Stimulated activated CD8-positive, alpha-beta memory T cell treated with anti-CD3 and anti-CD28 coated beads, Interleukin-7, amount 100 ng/mL, for 24 hours (primary cell): ENCODE results near the gene ZBED6.
A peak's percentile ranks its signal among the peaks of the same experiment; 100 is the strongest.
"Not testable (repeated sequence)": the region's sequence is repeated elsewhere in the genome, so short reads cannot be mapped to it uniquely, and the experiment has no call there.

Experiments
- DNase-seq: peaks from one replicate; pipeline ENCODE4 v3.0.0-alpha.2; 2020; ENCODE audit warnings: low read depth

The ZBED6 gene, protein sequence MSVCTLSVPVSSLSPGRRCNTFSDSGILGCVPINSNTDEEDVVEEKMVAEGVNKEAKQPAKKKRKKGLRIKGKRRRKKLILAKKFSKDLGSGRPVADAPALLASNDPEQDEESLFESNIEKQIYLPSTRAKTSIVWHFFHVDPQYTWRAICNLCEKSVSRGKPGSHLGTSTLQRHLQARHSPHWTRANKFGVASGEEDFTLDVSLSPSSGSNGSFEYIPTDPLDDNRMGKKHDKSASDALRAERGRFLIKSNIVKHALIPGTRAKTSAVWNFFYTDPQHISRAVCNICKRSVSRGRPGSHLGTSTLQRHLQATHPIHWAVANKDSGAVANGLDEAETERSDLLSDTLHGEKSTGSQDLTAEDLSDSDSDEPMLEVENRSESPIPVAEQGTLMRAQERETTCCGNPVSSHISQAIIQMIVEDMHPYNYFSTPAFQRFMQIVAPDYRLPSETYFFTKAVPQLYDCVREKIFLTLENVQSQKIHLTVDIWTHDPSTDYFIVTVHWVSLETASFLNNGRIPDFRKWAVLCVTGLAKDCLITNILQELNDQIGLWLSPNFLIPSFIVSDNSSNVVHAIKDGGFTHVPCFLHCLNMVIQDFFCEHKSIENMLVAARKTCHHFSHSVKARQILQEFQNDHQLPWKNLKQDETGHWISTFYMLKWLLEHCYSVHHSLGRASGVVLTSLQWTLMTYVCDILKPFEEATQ (N-terminal part only)

DNA sequence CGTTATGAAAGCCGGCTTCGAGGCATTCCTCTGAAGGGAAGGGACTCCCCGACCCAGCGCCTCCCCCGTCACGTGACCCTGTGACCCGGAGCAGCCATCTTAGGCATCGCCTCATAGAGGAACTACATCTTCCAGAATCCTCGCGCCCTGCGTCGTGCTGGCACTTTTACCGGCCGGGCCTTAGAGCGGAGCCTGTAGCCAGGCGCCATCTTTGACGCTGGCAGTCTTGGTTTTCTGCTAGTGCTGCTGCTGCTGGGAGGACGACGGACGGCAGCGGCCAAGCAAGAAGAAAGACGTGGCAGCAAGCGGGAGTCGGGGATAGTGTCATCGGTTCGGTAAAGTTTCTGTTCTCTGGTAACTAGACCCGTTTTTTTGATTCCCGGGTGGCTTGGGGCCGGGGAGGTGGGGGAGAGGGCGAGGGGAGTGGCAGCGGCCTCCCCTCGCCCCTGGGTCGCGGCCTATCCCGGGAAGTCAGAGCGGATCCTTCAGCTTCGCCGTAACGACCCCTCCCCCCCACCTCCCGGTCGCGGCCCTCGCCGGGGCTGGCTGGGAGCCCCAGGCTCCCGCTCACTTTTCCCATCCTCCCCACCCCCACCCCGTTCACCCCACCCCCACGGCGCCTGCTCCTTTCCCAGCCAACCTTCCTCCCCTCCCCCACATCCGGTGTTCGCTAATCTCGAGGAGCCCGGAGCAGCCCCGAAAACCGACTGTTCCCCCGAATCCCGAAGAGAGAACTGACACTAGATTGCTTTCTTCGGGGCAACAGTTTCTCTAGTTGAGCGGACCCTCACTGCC is at the start of gene ZBED6, which contains the start of gene ZC3H11A:
TSS of gene ZBED6 (plus strand) at position 183 of the 795 bp plus-strand sequence. CDS start 1,900 bp downstream, outside the sequence.
TSS of gene ZC3H11A (plus strand) at position 183 of the 795 bp plus-strand sequence. CDS start 21,448 bp downstream, outside the sequence.
- DNase-seq: peak; percentile 94

DNA sequence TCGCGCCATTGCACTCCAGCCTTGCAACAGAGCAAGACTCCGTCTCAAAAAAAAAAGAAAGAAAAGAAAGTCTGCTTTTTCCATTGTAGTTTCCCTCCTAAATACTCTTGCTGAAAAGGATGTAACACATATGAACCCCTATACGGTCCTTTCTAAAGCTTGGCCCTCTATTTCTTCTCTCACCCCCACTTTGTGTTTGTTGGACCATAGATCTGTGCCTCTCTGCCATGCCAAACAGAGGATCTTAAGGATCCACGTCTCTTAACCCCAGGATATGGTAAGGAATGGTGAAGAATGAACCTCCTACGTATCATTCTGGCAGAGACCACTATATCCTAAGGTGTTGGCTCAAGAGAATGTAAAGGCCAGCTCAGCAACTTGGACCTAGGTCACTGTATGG is 49.1 kb upstream of the ZBED6 start:
- DNase-seq: no peak

DNA sequence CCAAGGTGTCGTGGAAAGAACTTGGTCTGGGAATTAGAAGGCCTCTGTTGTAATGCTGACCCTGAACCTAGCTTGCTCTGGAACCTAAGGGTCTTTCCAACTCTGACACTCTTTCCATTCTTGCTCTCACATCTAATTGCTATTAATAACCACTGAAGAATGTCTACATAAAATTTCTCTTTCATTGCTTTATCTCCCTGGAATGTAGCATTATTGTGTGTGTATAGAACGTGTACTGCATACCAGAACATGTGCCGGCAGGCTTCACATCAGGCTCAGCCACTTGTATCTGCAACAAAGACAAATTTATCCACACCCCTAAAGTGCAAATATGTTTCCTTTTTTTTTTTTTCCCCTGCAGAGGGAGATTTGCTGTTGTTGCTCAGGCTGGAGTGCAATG is 44.4 kb upstream of the ZBED6 start:
- no peak for DNase-seq

DNA sequence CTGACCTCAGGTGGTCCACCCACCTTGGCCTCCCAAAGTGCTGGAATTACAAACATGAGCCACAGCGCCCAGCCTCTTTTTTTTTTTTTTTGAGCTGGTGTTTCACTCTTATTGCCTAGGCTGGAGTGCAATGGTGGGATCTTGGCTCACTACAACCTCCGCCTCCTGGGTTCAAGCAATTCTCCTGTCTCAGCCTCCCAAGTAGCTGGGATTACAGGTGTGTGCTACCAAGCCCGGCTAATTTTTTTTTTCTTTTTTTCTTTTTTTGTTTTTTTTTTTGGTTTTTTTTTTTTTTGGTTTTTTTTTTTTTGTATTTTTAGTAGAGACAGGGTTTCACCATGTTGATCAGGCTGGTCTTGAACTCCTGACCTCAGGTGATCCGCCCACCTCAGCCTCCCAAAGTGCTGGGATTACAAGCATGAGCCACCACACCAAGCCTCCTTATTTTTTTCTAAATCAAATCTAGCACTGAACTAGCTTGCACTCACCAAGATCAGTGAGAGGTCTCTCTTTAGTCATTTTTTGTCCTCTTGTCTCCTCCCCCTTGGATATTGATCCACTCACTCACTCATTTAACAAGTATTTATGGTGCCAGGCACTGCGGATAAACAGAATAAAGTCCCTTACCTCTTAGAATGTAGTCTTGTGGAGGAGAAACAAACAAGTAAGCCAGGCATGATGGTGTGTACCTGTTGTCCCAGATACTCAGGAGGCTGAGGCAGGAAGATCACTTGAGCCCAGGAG is 43.6 kb upstream of the ZBED6 start:
- not testable (repeated sequence) for DNase-seq

DNA sequence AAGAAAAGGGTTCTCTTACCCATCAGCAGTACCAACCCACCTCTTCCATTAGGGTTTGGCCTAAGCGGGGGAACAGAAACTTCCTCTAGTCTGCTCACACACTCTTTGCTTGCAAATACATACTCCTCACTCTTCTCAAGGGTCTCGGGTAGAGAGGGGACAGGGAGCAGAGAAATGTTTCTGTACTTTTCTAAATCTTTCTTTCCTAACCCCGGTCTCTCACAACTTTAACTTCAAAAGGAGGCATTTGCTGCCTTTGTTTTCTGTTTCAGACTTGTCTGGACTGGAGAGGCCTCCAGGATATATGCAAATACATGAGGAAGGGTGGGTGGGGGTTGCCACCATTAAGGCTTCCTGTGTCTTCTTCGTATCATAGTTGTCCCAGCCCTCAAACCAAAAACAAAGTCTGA is 41.0 kb upstream of the ZBED6 start:
- no peak for DNase-seq

DNA sequence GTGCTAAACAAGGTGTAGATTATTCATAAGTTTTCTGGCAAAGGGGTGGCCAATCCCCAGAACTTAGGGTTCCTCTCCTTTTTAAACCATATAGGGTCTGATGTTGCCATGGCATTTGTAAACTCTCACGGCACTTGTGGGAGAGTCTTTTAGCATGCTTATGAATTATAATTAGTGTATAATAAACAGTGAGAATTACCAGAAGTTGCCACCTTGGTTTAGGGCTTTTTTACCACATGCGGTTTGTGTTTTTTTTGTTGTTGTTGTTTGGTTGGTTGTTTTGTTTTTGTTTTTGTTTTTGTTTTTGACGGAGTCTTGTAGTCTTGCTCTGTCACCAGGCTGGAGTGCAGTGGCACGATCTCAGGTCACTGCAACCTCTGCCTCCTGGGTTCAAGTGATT is 39.4 kb upstream of the ZBED6 start:
- DNase-seq: no peak

DNA sequence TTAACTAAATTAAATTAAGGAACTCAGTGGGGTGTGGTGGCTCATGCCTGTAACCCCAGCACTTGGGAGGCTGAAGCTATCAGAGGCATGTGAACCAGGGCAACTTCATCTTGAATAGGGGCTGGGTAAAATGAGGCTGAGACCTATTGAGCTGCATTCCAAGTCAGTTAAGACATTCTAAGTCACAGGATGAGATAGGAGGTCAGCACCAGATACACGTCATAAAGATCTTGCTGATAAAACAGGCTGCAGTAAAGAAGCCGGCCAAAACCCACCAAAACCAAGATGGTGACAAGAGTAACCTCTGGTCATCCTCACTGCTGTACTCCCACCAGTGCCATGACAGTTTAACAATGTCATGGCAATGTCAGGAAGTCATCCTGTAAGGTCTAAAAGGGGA is 36.7 kb upstream of the ZBED6 start:
- not testable (repeated sequence) for DNase-seq

DNA sequence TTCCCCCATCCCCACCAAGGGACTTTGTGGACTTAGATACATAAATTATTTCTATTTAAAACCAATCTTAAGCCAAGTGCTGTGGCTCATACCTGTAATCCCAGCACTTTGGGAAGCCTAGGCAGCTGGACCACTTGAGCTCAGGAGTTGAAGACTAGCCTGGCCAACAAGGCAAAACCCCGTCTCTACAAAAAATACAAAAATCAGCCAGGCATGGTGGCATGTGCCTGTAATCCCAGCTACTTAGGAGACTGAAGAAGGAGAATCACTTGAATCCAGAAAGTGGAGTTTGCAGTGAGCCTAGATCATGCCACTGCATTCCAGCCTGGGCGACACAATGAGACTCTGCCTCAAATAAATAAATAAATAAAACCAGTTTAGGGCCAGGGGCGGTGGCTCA is 34.9 kb upstream of the ZBED6 start:
- no peak for DNase-seq

DNA sequence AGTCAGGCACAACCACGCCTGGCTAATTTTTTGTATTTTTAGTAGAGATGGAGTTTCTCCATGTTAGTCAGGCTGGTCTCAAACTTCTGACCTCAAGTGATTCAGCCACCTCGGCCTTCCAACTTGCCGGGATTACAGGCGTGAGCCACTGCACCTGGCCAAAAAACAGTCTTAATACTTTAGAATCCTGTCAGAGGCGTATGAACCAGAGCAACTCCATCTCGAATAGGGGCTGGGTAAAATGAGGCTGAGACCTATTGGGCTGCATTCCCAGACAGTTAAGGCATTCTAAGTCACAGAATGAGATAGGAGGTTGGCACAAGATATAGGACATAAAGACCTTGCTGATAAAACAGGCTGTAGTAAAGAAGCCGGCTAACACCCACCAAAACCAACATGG is 33.5 kb upstream of the ZBED6 start:
- DNase-seq: not testable (repeated sequence)

DNA sequence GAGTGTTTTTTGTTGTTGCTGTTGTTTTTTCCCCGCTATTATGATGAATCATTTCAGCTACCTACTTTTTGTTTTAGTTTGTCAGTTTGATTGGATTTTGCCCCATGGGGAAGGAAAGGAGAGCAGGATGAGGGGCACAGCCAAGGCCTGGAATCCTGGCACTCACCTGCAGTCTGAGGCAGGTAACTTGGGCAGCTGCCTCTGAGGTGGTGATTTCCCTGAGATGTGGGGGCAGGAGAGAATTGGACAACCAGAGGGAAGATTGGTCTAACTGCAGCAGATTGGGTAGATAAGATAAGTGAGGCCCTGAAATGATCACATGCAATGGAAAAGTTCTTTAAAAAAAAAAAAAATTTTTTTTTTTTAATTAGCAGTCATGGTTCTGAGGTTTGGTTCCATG is 31.9 kb upstream of the ZBED6 start:
- no peak for DNase-seq

DNA sequence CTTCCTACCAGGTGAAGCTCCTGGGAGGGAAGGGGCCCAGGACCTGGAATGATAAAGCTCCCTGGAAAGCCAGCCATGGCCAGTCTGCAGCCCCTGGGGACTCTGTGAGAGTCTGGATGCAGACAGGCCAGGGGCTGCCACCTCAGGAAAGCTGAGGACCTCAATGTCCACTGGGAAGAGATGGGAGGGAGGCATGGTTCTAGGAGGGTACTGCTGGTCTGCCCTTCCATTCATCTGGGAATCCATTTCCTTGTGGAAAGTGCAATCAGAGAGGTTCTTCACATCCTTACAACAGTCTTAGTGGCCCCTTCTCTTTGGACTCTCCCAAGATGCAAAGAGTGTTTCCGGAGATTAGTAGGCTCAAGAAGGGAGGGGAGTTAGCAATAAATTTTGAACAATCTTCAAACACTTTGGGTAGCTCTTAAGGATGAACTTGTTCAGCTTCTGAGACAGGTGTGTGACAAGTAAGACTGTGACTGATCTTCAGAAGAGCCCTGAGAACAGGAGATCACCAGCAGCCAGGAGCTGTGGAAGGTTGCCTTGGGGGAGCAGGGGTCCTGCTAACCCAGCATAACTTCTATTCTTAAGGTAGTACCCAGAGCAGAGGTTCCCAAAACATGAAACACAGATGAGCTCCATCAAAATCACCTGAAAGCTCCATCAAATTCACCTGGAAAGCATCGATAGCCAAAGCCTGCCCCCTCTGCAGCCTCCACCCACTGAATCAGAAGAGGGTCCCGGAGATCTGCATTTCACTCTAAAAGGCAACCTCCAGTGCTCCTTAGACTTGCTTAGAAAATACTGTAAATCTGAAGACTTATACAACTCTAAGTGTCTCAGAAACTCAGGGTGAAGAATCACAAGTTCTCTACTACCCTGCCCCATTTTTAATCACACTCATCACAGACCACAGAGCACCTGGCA is 31.1 kb upstream of the ZBED6 start:
- no peak for DNase-seq

DNA sequence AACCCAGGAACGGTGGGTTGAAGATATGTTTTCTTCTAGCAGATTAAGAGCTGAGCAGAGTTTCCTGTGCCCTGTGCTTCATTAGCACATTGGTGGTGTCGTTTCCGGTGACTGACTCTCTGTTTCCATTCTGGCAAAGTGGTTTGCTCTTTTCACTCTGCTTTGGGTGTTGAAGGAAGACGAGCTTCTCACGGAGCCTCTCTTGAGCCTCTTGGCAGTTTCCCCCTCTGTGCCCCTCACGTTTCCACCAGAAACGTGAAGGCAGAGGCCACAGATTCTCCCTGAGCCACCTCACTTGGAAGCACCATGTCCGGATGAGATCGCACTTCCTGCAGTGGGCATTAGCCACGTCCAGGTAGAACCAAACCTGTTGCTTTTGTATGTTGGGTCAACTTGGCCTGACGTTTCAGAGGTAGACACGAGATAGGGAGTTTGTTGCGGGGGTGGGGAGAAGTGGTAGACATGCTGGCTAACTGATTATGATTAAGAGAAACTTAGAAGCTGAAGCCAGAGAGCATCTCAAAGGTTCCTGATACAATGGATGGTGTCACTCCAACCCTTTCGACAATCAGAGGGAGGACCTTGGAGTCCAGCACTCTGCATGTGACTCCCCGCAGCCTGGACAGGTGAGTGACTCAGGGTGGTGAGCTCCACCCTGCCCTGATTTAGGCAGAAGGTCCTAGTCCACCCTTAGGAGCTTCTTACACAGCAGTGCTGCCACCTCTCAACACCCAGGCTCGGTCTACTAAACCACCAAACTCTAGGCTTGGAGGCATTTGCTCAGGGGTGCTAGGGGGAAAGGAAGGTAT is 30.2 kb upstream of the ZBED6 start, which contains the start of gene LAX1:
TSS of gene LAX1 (plus strand) at position 155 of the 809 bp plus-strand sequence. CDS start at position 538, 383 bp downstream.
- DNase-seq: peak; percentile 55

DNA sequence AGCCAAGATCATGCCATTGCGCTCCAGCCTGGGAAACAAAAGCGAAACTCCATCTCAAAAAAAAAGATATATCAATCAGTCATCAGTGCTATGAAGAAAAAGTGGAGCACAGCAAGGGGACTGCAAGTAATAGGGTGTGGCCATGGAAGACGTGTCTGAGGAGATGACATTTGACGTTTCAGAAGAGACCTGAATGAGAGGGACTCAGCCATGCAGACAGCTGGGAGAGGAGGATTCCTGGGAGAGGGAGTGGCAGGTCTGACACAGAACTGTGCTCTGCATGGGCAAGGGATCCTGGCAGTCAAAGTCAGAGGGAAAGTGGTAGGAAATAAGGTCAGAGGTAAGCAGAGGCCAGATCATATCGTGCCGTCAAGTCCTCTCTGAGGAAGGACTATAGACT is 27.2 kb upstream of the ZBED6 start:
- no peak for DNase-seq

DNA sequence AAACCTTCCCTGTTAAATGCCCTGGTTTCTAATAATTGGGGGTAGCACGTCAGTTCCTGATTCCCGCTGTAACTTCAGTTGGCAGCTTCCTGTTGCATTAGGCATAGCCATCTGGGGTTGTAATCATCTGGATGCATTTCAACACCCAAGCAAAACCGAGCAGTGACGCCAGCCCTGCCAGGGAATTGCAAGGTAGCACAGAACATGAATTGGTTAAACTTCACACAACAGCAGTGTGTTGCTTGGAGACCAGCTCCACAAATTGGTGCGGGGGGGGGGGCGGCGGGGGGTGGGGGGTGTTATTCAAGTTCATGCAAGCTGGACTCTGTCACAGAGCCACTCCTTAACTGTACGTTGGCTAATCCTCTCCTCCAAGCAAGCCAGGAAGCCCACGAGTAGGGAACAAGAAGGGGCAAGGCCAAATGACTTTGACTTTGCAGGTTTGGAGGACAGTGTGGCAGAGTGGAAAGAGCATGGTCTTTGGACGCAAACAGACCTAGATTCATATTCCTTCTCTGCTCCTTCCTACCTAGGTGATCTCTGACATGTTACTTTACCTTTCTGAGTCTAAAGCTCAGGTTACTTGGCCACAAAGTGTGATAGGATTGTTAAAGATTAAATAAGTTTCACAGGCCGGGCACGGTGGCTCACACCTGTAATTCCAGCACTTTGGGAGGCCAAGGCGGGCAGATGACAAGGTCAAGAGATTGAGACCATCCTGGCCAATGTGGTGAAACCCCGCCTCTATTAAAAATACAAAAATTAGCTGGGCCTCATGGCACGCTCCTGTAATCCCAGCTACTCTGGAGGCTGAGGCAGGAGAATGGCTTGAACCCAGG is 25.7 kb upstream of the ZBED6 start:
- no peak for DNase-seq

DNA sequence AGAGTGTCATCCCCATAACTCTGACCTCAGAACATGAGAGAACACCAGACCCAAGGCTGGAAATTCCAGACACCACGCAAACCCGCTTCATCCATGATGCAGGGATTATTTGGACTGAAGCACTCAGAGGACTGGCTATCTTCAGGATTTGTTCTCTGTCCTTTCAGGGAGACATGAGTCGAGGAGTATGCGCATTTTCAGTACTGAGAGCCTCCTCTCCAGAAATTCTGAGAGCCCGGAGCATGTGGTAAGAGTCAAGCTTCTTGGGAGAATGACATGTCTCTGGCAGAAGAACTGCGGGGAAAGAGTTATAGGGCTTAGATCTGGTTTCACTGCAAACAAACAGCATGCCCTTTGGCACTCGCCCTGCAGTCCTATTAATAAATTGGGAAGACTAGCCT is 23.5 kb upstream of the ZBED6 start:
- DNase-seq: no peak

DNA sequence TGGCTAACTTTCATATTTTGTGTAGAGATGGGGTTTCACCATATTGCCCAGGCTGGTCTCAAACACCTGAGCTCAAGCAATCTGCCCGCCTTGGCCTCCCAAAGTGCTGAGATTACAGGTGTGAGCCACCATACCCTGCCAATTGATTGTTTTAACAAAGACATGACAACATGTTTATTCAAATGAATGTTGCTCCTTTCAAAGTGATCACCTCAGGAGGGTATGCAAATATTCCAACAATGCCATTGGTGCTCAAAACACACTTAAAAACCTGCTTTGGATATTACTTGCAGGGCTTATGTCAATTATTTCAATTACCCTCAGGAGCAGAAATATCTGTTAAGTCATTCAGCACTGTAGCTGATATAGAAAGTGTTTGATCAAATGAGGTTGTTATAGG is 22.6 kb upstream of the ZBED6 start:
- DNase-seq: no peak

DNA sequence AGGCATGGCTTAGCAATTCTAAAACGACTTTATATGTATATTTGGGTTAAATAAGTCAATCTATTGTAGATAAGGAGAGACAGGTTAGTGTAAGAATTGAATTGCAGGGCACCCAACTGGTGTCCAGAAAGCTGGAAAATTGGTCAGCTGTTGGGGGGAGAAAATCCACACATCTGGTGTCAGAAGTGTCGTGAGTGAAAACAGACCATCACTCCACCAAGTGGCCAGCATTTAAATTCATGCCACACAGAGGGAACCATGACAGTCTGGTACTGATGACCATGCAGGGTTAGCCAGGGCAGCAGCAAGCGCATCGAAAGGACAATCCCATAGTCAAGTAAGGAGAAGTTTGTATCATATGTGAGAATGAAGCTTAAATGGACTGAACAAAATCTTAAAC is 18.8 kb upstream of the ZBED6 start:
- no peak for DNase-seq

DNA sequence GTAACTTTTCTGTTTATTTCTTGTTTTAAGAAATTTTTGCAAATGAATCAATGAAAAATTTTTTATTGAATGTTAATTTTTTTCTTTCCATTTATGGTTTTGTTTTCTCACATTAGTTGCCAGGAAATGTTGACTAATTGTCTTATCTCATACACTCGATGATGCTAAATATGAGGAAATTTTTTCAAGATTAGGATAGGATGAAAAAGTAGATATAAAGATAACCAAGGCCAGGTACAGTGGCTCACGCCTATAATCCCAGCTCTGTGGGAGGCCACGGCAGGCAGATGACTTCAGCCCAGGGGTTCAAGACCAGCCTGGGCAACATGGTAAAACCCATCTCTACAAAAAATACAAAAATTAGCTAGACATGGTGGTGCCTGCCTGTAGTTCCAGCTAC is 17.8 kb upstream of the ZBED6 start:
- no peak for DNase-seq

DNA sequence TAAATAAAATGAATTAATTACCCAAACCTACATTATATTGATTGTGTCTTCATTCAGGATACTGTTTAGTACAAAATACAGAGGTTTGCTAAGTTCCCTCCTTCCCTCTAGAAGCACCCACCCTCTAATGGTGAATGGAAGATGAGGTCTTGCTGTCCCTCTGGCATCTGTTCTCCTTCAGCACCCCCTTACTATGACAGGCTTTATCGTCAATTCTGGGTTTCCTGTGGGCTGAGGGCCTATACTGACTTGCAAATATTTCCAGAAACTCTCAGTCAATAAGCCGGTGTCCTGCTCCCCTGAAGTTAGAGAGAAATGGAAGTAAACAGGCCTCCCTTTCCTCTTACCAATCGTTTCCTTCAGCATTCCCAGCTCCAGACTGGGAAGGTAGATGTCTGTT is 17.3 kb upstream of the ZBED6 start:
- DNase-seq: no peak
